ACC112 (cell line): ENCODE measurements around the gene AOPEP.

Experiments used
- H2AFZ ChIP-seq: fragments of 200-600 bp; sonication (generic); one replicate; pipeline ENCODE4 v1.6.0; 2017; ENCODE audit warnings: antibody characterized with exemption, low read length; ENCODE audit not compliant: unreplicated experiment
- H3K27ac ChIP-seq: fragments of 200-600 bp; sonication (generic); 2 replicates; pipeline ENCODE4 v1.5.1; 2014; ENCODE audit warnings: low read depth, mild to moderate bottlenecking, antibody characterized with exemption, low read length, moderate library complexity
- H3K27me3 ChIP-seq: fragments of 200-600 bp; sonication (generic); 2 replicates; pipeline ENCODE4 v1.6.1; 2014; ENCODE audit warnings: mild to moderate bottlenecking, antibody characterized with exemption, low read length, moderate library complexity, mixed read lengths; ENCODE audit not compliant: insufficient read depth
- H3K36me3 ChIP-seq: fragments of 200-600 bp; sonication (generic); 2 replicates; pipeline ENCODE4 v1.6.1; 2016; ENCODE audit warnings: mild to moderate bottlenecking, antibody characterized with exemption, low read length, moderate library complexity, mixed read lengths; ENCODE audit not compliant: insufficient read depth
- H3K4me1 ChIP-seq: fragments of 200-600 bp; sonication (generic); one replicate; pipeline ENCODE4 v1.6.1; 2016; ENCODE audit warnings: low read length, mixed read lengths; ENCODE audit not compliant: insufficient read depth, unreplicated experiment, control insufficient read depth
- H3K4me3 ChIP-seq: fragments of 200-600 bp; sonication (generic); 2 replicates; pipeline ENCODE4 v1.5.1; 2014; ENCODE audit warnings: mild to moderate bottlenecking, low read depth, low read length
- H3K79me2 ChIP-seq: fragments of 200-600 bp; sonication (generic); one replicate; pipeline ENCODE4 v1.6.0; 2016; ENCODE audit warnings: low read length; ENCODE audit not compliant: control insufficient read depth, unreplicated experiment, insufficient read depth

Gene AOPEP

GRCh38 chr9:95133325-95133705 is 406.8 kb downstream of the AOPEP start:
- H3K79me2 ChIP-seq: no peaks in the 10 kb centered on the region
- H3K4me1 ChIP-seq: no peaks in the 10 kb centered on the region
- H3K4me3 ChIP-seq: no peak overlapping the region
- H3K27me3 ChIP-seq: no peaks in the 10 kb centered on the region
- H2AFZ ChIP-seq: no peak overlapping the region
- no peaks in the 10 kb centered on the region for H3K36me3 ChIP-seq
- no peak overlapping the region for H3K27ac ChIP-seq

- no peaks in the 10 kb centered on the region for H3K36me3 ChIP-seq
- H3K4me3 ChIP-seq: no peak overlapping the region
- no peaks in the 10 kb centered on the region for H3K4me1 ChIP-seq
- no peaks in the 10 kb centered on the region for H3K27me3 ChIP-seq
- H3K79me2 ChIP-seq: no peaks in the 10 kb centered on the region
- H2AFZ ChIP-seq: no peak overlapping the region
- no peak overlapping the region for H3K27ac ChIP-seq
Observed at GRCh38 chr9:95134457-95134881, 408.0 kb downstream of the AOPEP start.

GRCh38 chr9:95135756-95136155 is 409.3 kb downstream of the AOPEP start:
- Histone ChIP-seq H3K4me3 (no peak overlapping the region), H3K27ac (no peak overlapping the region), H2AFZ (no peak overlapping the region), H3K4me1 (peaks cover 4% of the 10 kb centered on the region), H3K36me3 (no peaks in the 10 kb centered on the region), H3K79me2 (no peaks in the 10 kb centered on the region), H3K27me3 (no peaks in the 10 kb centered on the region)
